Kidney glomerular epithelial cell (primary cell): ENCODE data around the gene YES1.

Experiments used
- DNase-seq: peaks from one replicate; lab custom pipeline; 2025; lab: John Stamatoyannopoulos, UW

Gene YES1

DNA sequence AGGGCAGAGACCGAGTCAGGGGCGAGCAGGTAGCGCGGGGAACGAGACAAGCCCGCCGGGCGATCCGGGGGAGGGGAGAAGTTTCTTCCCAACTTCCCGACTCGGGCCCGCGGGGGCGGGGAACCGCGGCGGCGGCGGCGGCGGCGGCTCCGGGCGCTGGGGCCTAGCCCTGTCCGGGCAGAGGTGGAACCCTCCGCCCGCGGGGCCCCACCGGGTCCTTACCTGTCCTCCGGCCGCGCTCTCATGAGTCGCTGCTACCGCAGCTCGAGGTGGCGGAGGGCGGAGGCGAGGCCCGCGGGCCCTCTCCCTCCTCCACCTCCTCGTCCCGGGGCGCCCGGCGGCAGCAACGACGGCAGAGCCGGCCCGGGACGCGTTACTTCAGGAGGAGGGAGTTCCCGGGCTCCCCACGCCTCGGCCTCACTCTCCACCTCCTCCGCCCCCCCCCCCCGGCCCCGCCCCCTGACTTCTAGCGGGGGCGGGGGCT is at the start of gene YES1:
Gene YES1 (minus strand): TSS at position 351 of the 484 bp plus-strand sequence. CDS start 55,415 bp downstream, outside the sequence.
- no peak for DNase-seq

DNA sequence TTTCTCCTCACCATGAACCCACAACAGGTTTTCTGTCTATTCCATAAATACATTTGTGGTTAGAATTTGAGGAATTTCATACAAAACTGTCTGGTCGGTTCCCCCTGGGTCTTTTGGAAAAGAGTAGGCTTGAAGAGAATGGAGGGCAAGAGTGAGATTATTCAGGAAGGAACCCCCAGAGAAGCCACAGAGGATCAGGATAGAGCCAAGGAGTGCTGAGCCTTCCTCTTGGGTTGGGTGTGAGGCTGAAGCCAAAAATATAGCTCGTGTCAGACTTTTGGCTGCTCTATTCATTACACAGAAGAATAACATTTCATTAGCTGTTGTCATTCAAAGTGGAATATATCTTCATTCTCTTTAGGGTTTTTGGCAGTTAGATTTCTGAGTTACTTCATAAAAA is 45.9 kb upstream of the YES1 start:
- no peak for DNase-seq

DNA sequence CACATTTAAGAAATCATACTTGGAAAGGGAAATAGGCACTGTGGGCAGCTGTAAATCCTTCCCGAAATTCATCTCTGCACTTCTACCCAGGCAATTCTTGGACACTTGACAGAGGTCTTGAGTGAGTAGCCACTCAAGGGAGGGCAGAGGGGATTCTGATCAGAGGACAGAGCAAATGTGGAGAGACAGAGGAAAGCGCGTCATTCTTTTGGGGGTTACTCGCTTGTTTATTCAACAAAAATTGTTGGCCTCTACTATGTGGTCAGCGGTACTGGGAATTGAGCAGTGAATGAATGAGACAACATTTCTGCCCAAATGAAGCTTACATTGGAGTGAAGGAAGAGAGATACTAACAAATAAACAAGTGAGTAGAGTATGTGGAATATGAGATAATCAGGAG is 41.4 kb upstream of the YES1 start:
- no peak for DNase-seq

GRCh38 chr18:850960-851359 is 38.9 kb upstream of the YES1 start:
- DNase-seq: no peak

GRCh38 chr18:849021-849420 is 37.0 kb upstream of the YES1 start:
- no peak for DNase-seq

- DNase-seq: no peak
Observed at GRCh38 chr18:848062-848861, 36.2 kb upstream of the YES1 start.

DNA sequence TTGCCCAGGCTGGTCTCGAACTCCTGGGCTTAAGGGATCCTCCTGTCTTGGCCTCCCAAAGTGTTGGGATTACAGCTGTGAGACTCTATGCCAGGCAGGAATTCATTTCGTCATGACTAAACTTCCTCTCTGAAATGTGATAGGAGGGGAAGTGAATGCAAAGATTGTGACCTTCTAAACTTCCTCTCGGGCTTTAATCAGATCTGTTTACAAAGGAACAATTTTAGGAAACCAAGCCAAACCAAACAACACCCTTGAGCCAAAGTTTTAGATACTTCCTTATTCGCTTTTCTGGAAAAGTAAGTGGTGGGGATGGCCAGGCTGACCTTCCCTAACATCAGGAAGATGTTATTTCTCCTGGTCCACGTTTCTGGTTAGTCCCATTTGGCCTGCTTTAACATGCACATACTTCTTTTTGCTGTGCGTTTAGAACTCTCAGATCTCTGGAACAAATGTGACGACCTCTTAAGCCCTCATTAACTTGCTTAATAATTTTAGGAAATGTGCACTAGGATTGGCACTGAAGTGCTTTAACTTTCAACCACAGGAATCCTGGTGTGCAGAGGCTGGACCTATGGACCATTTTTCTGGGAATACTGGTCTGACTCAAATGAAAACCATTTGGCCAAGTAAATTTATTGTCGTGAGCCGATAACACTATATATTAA is 33.2 kb upstream of the YES1 start:
- DNase-seq: no peak

GRCh38 chr18:841647-842370 is 29.8 kb upstream of the YES1 start:
- DNase-seq: no peak

DNA sequence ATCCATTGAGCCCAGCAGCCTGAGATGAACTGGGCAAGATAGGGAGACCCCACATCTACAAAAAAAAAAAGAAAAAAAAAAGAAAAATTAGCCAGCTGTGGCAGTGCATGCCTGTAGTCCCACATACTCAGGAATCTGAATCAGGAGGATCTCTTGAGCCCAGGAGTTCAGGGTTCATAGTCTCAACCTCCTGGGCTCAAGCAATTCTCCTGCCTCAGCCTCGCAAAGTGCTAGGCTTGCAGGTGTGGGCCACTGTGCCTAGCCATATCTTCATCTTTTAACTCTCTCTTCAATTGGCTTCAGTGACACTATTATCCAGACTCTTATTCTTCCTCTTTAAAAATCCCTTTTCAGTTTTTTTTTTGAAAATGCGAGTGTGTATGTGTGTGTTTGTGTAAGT is 28.5 kb upstream of the YES1 start:
- DNase-seq: no peak

DNA sequence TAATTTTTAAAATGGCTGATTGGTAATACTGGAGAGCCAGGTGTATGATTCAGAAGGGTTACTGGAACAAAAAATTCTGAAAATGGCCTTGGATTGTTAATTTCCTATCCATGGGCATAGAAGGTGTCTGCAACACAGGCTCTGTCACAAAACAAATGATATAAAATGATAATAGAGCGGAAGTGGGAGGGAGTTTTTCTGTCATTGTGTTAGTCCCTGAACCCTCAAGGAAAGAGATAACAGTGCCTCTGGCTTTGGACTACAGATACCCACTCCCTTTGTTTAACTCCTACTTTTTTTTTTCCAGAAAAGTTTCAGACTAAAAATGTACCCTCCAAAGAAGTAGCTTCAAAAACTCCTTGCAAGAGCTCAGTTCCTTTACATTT is 28.0 kb upstream of the YES1 start:
- no peak for DNase-seq

DNA sequence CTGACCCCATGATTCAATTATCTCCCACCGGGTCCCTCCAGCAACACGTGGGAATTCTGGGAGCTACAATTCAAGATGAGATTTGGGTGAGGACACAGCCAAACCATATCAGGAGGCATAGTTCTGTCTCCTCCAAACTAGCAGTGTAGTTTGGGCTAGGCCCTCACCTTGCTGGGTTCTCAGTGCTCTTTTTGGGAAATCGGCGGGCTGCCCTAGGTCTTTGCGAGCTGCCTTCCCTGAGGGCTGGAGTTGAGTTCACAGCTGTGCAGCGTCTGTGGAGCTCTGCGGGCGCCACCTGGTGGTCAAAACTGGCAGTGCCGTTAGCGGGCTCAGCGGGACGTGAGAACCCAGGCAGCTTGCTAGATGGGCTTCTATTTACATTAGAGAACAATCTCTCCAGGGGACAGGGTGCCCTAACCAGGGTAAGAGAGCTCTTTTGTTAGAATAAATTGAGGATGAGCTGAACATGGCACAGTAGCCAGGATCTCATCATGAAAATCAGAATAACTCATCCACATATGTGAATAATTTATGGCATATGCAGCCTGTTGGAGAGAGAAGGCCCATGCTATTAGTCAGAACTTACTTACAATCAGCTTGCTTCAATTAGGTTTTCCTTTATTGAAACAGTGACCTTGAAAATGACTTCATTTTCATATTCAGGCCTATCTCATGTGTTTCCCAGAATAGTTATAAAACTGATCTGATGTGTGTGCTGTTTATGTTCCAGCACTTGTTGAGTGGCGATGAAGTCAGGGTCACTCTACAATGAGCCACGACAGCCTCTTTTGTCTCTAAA is 27.4 kb upstream of the YES1 start:
- peak; percentile 24 for DNase-seq

DNA sequence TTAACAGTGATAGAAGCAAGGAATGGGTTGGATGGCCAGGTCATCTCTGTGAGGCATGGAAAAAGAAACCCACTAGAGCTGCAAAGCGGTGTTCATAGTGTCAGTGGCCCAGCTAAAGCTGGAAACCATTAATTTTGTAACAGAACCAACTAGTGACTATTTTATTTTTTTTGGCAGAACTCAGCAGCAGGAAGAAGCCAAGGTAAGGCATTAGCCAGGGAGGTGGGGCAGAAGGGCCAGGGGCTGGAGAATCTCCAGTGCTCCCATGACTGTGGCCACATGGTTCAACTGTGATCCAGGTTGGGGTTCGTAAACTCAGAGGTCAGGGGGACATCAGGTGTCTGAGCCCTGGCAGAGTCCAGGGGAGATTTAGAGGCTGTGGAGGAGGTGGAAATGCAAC is 25.9 kb upstream of the YES1 start:
- DNase-seq: no peak

DNA sequence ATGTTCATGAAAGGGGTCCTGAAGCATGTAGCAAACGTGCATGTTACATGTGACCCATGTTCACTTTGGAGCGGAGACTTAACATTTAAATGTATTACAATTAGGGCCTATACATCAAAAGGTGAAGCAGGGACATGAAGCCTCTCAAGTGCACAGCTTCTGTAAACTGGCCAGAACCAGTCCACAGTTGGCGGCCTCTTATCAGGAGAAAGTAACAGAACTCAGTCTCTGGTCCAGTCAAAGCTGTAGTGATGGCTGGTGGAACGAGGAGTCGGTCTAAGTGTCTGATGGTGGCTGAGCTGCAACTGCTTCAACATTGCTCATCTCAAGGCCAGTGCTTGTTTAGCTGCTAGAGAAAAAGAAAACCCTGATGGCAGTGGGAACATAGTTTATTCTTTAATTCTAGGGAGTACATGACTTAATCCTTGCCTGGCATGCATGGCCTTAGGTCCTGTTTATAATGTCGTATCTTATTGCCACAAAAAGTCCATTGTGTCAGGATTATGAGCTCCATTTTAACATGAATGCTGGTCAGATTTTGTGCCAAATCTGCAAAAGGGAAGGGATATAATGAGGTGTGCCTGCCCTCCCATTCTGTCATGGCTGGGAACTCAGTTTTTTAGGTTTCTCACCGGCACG is 22.2 kb upstream of the YES1 start:
- no peak for DNase-seq

DNA sequence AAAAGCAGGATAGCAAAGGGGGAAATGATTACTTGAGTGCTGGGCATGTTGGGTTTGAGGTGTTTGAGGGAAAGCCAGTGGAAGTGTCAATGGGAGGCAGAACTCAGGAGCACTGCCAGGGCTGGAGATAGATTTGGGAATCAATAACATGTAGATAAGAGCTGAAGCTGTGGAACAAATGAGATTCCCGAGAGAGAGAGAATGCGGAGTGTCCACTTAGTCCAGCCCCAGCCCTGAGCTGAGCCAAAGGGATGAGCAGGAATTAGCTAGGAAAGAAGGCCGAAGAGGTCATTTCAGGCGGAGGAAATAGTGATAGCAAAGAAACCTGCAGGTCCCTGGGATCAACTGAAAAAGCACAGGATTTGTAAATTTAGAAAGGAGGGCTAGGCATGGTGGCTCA is 21.2 kb upstream of the YES1 start:
- no peak for DNase-seq

- DNase-seq: no peak
Observed at GRCh38 chr18:832085-832681, 20.1 kb upstream of the YES1 start.

- no peak for DNase-seq
Observed at GRCh38 chr18:830315-830901, 18.4 kb upstream of the YES1 start.

DNA sequence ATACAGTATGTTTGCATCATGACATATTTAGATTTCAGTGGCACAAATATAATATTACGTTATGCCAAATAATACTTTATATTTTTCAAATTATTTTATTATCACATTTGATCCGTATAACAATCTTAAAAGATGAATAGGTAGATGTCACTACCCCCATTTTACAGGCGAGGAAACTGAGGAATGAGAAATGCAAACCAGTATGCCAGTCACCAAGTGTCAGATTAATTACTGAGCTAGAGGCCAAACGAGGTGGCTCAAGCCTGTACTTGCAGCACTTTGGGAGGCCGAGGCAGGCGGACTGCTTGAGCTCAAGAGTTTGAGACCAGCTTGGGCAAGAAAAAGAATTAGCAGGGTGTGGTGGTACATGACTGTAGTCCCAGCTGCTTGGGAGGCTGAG is 17.4 kb upstream of the YES1 start:
- no peak for DNase-seq

GRCh38 chr18:827093-827677 is 15.1 kb upstream of the YES1 start:
- no peak for DNase-seq

GRCh38 chr18:825891-826585 is 14.0 kb upstream of the YES1 start:
- no peak for DNase-seq

DNA sequence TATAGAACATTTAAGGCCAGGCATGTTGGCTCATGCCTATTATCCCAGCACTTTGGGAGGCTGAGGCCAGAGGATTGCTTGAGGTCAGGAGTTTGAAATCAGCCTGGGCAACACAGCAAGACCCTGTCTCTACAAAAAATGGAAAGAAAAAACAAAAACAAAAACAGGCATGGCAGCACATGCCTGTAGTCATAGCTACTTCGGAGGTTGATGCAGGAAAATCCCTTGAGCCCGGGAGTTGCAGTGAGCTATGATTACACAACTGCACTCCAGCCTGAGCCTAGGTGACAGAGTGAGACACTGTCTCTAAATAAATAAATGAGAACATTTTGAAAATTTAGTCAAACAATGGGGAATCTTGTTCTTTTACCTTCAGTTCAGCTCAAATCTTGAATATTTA is 12.1 kb upstream of the YES1 start:
- no peak for DNase-seq
